Measurements from ENCODE around the gene C7orf33.

DNA sequence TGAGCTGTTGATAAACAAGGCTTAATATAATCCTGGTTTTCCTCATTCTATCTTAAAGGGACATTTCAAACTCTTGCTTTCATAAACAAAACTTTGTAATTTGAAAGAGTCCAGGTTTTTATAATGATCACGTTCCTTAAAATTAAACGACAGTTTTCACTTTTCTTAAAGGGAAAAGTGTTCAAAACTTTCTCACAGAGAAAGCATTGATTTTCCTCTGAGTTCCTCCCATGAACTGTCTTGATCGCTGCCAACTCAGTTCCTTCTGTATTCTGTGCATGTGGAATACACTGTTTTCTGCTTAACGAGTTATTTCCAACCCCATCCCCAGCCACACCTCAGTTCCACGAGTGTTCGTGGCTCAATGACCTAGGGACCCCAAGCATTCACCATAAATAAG lies 2.4 kb upstream of the C7orf33 start:
- TF ChIP-seq, protein P1, sequence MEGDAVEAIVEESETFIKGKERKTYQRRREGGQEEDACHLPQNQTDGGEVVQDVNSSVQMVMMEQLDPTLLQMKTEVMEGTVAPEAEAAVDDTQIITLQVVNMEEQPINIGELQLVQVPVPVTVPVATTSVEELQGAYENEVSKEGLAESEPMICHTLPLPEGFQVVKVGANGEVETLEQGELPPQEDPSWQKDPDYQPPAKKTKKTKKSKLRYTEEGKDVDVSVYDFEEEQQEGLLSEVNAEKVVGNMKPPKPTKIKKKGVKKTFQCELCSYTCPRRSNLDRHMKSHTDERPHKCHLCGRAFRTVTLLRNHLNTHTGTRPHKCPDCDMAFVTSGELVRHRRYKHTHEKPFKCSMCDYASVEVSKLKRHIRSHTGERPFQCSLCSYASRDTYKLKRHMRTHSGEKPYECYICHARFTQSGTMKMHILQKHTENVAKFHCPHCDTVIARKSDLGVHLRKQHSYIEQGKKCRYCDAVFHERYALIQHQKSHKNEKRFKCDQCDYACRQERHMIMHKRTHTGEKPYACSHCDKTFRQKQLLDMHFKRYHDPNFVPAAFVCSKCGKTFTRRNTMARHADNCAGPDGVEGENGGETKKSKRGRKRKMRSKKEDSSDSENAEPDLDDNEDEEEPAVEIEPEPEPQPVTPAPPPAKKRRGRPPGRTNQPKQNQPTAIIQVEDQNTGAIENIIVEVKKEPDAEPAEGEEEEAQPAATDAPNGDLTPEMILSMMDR (IDR thresholded peaks at IDR 0.05; ENCODE audit: low read depth, low read length), result no peak
- TF ChIP-seq POLR2A (IDR thresholded peaks at IDR 0.05; ENCODE audit: extremely low read depth, insufficient read length) (no peak), MYC (IDR thresholded peaks at IDR 0.05; ENCODE audit: low read depth, low read length) (no peak)
- TF ChIP-seq, protein P2, sequence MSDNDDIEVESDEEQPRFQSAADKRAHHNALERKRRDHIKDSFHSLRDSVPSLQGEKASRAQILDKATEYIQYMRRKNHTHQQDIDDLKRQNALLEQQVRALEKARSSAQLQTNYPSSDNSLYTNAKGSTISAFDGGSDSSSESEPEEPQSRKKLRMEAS (IDR thresholded peaks at IDR 0.05; ENCODE audit: low read depth, low read length), result no peak
